SK-N-MC (cell line): ENCODE results near the gene BCL2L13.
"Not testable (repeated sequence)": the region's sequence is repeated elsewhere in the genome, so short reads cannot be mapped to it uniquely, and the experiment has no call there.

ENCODE experiments used
- DNase-seq: peaks from one replicate; pipeline ENCODE4 v3.0.0-alpha.2; 2011; ENCODE audit warnings: low read depth, low spot score
- H3K27ac ChIP-seq: fragments of 200-600 bp; sonication (generic); 2 replicates; pipeline ENCODE4 v1.5.1; 2016; ENCODE audit warnings: mixed run types
- H3K36me3 ChIP-seq: fragments of 200-600 bp; sonication (generic); 2 replicates; pipeline ENCODE4 v1.6.1; 2017; ENCODE audit warnings: antibody characterized with exemption, low read length, mixed read lengths; ENCODE audit not compliant: insufficient read depth
- H3K4me3 ChIP-seq: fragments of 200-600 bp; sonication (generic); 2 replicates; pipeline ENCODE4 v1.5.1; 2016
- H3K9ac ChIP-seq: fragments of 200-600 bp; sonication (generic); 2 replicates; pipeline ENCODE4 v1.8.0; 2017; ENCODE audit warnings: mixed run types, mixed read lengths; ENCODE audit not compliant: insufficient read length
- H3K9me3 ChIP-seq: fragments of 200-600 bp; sonication (generic); 2 replicates; pipeline ENCODE4 v1.6.1; 2017; ENCODE audit warnings: low read depth, mild to moderate bottlenecking, antibody characterized with exemption, low read length, moderate library complexity, mixed read lengths
- EZH2 ChIP-seq: fragments of 200-600 bp; sonication (generic); IDR thresholded peaks from one replicate; pipeline ENCODE4 v1.6.1; 2017; ENCODE audit warnings: antibody characterized with exemption
- FOXP2 ChIP-seq: optimal IDR thresholded peaks from 2 replicates; pipeline ENCODE3; 2011; ENCODE audit warnings: mild to moderate bottlenecking, moderate library complexity; ENCODE audit not compliant: insufficient read depth; ENCODE audit errors: extremely low read length, control extremely low read depth
- POLR2AphosphoS5 ChIP-seq: IDR thresholded peaks from 2 replicates; pipeline ENCODE4 v1.6.1; 2012; ENCODE audit warnings: mild to moderate bottlenecking, low read depth, low read length, borderline replicate concordance

Gene BCL2L13

GRCh38 chr22:17639247-17639741 lies 737 bp downstream of the BCL2L13 start:
- TF ChIP-seq FOXP2 (no peak), EZH2 (no peak), POLR2AphosphoS5 (no peak)
- Histone ChIP-seq H3K27ac (peak overlapping the region; percentile 90), H3K36me3 (peaks cover 5% of the 10 kb centered on the region; the same call in 1 of the 2 replicates), H3K9me3 (no peaks in the 10 kb centered on the region), H3K9ac (peak overlapping the region; percentile 92), H3K4me3 (peak overlapping the region; percentile 91)
- DNase-seq, result no peak

DNA sequence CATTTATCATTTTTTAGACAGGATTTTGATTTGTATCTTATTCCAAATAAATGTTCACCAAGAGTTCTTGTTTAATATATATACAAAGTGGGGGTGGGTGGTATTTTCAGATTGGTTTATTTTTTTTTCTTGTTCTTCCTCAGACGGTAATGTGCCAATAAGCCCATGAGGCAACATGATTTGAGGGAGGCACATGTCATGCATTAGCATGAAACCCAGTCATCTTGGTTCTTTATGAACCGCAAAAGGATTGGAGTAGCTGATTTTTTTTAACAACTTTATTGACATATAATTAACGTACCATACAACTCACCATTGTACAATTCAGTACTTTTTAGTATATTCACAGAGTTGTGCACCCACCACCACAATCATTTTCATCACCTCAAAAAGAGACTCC lies 2.7 kb downstream of the BCL2L13 start:
- H3K4me3 ChIP-seq, result no peak overlapping the region
- H3K36me3 ChIP-seq, result peaks cover 5% of the 10 kb centered on the region; the same call in 1 of the 2 replicates
- H3K27ac ChIP-seq, result no peak overlapping the region
- H3K9ac ChIP-seq, result no peak overlapping the region
- DNase-seq, result no peak
- TF ChIP-seq EZH2, result no peak
- TF ChIP-seq POLR2AphosphoS5, result no peak
- TF ChIP-seq FOXP2, result no peak
- no peaks in the 10 kb centered on the region for H3K9me3 ChIP-seq

DNA sequence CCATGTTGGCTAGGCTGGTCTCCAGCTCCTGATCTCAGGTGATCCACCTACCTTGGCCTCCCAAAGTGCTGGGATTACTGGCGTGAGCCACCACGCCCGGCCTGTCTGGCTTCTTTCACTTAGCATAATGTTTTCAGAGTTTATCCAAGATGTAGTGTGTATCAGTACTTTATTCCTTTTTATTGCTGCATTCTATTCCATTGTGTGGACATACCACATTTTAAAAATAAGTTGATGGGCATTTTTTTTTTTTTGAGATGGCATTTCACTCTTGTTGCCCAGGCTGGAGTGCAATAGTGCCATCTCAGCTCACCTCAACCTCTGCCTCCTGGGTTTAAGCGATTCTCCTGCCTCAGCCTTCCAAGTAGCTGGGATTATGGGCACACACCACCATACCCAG lies 3.8 kb downstream of the BCL2L13 start:
- not testable (repeated sequence) for H3K9me3 ChIP-seq, DNase-seq, H3K27ac ChIP-seq, H3K4me3 ChIP-seq, H3K36me3 ChIP-seq, H3K9ac ChIP-seq

- H3K4me3 ChIP-seq, result no peak overlapping the region
- no peak for DNase-seq
- no peak for TF ChIP-seq FOXP2
- TF ChIP-seq POLR2AphosphoS5, result no peak
- TF ChIP-seq EZH2, result no peak
- no peak overlapping the region for H3K27ac ChIP-seq
- no peaks in the 10 kb centered on the region for H3K36me3 ChIP-seq
- no peak overlapping the region for H3K9ac ChIP-seq
- no peaks in the 10 kb centered on the region for H3K9me3 ChIP-seq
These were observed 8.9 kb downstream of the BCL2L13 start for GRCh38 chr22:17647452-17647851.

DNA sequence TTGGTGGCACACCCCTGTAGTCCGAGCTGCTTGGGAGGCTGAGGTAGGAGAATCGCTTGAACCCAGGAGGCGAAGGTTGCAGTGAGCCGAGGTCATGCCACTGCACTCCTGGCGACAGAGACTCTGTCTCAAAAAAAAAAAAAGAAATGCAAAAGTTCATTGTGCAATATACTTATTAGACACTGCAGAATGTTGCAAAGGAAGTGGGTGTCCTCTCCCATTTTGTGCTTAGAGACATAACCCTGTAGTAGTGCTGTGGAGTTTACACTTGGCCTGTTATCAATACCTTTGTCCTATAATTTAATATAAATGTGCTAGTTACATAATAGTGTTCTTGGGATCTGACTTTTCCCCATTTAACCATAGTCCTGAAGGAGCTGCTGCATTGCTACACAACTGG lies 9.4 kb downstream of the BCL2L13 start:
- H3K36me3 ChIP-seq, result no peaks in the 10 kb centered on the region
- H3K27ac ChIP-seq, result 0 out of 2 replicates have a peak overlapping the region, but pooled peaks have one; percentile 22
- no peak for DNase-seq
- no peak overlapping the region for H3K4me3 ChIP-seq
- H3K9ac ChIP-seq, result no peak overlapping the region
- H3K9me3 ChIP-seq, result no peaks in the 10 kb centered on the region
- TF ChIP-seq EZH2, result no peak
- no peak for TF ChIP-seq FOXP2
- no peak for TF ChIP-seq POLR2AphosphoS5

GRCh38 chr22:17648569-17648968 lies 10.0 kb downstream of the BCL2L13 start:
- no peak overlapping the region for H3K9ac ChIP-seq

DNA sequence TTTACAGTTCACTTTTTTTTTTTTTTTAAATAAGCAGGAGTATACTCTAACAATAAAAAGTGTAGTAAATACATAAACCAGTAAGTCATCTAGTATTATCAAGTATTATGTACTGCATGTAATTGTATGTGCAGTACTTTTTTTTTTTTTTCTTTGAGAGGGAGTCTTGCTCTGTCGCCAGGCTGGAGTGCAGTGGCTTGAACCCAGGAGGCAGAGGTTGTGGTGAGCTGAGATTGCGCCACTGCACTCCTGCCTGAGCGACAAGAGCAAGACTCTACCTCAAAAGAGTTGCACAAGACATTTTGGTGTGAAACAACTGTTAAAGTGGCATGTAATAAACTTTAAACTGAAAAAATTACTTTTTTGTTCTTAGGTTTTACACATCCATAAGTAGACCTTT lies 16.7 kb downstream of the BCL2L13 start:
- peaks cover 13% of the 10 kb centered on the region; the same call in 1 of the 2 replicates for H3K36me3 ChIP-seq
- H3K27ac ChIP-seq, result no peak overlapping the region
- no peak for DNase-seq
- no peaks in the 10 kb centered on the region for H3K9me3 ChIP-seq
- TF ChIP-seq FOXP2 (no peak), EZH2 (no peak), POLR2AphosphoS5 (no peak)
- H3K4me3 ChIP-seq, result no peak overlapping the region
- H3K9ac ChIP-seq, result no peak overlapping the region

More at GRCh38 chr22:17648569-17648968, 10.0 kb downstream of the BCL2L13 start:
- TF ChIP-seq FOXP2 (no peak), EZH2 (no peak), POLR2AphosphoS5 (no peak)
- Histone ChIP-seq H3K27ac (no peak overlapping the region), H3K9me3 (no peaks in the 10 kb centered on the region), H3K36me3 (no peaks in the 10 kb centered on the region), H3K4me3 (no peak overlapping the region)
- DNase-seq, result no peak

GRCh38 chr22:17656870-17657395 lies 18.4 kb downstream of the BCL2L13 start:
- Histone ChIP-seq H3K36me3 (peaks cover 23% of the 10 kb centered on the region; the same call in 1 of the 2 replicates), H3K4me3 (no peak overlapping the region), H3K27ac (no peak overlapping the region), H3K9ac (no peak overlapping the region), H3K9me3 (no peaks in the 10 kb centered on the region)
- no peak for TF ChIP-seq EZH2
- no peak for TF ChIP-seq POLR2AphosphoS5
- no peak for DNase-seq

DNA sequence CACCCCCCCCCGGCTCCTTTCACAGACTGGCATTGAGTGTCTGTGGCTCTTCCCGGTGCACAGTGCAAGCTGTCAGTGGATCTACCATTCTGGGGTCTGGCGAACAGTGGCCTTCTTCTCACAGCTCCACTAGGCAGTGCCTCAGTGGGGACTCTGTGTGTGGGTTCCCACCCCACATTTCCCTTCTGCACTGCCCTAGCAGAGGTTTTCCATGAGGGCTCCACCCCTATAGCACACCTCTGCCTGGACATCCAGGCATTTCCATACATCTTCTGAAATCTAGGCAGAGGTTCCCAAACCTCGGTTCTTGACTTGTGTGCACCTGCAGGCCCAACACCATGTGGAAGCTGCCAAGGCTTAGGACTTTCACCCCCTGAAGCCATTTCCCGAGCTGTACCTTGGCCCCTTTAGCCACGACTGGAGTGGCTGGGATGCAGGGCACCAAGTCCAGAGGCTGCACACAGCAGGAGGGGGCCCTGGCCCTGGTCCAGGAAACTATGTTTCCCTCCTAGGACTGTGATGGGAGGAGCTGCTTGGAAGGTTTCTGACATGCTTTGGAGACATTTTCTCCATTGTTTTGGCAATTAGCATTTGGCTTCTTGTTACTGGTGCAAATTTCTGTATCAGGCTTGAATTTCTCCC lies 26.0 kb downstream of the BCL2L13 start:
- no peak for TF ChIP-seq EZH2
- no peak for TF ChIP-seq POLR2AphosphoS5
- DNase-seq, result no peak
- H3K27ac ChIP-seq, result no peak overlapping the region
- H3K9me3 ChIP-seq, result no peaks in the 10 kb centered on the region
- H3K9ac ChIP-seq, result no peak overlapping the region
- H3K36me3 ChIP-seq, result peaks cover 45% of the 10 kb centered on the region
- no peak overlapping the region for H3K4me3 ChIP-seq
